HS-27A (cell line): ENCODE data around the gene MOB1A.

Experiments used
- DNase-seq: peaks from one replicate; pipeline ENCODE4 v3.0.0-alpha.2; 2012; ENCODE audit warnings: low read depth, missing footprints

The MOB1A gene

DNA sequence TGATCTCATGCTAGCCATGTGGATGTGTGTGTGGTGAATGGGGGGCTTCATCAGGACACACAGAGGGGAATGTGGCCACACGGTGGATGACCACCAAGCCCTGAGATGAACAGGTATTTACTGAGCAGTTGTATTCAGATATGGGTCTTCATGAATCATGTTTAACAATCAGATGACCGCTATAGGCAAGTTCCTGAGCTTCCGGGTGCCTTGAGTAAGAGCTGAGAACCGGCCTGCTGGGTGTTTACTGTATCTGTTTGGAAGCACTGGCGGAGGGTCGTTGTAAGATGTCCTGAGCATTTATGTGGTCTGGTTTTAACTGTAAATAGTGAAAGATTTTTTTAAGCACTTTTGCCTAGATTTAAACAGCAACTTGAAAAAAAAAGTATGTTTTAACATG, 74.9 kb downstream of the MOB1A start:
- DNase-seq = no peak
